Tracheal epithelial cell (primary cell): ENCODE data around the gene SERPINB11. TPM values are rescaled to one million over a fixed set of nuclear protein-coding genes. Genes with fewer than 3 reads are reported as not detected.

Experiments
- total RNA-seq: library from RNA; depleted of rRNA; stranded (reverse); fragments of >200 nt; gene quantifications from 2 replicates; pipeline ENCODE4 v1.2.1, GENCODE V29; 2014

SERPINB11 gene, protein sequence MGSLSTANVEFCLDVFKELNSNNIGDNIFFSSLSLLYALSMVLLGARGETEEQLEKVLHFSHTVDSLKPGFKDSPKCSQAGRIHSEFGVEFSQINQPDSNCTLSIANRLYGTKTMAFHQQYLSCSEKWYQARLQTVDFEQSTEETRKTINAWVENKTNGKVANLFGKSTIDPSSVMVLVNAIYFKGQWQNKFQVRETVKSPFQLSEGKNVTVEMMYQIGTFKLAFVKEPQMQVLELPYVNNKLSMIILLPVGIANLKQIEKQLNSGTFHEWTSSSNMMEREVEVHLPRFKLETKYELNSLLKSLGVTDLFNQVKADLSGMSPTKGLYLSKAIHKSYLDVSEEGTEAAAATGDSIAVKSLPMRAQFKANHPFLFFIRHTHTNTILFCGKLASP
- total RNA-seq: not detected in 2 replicates

DNA sequence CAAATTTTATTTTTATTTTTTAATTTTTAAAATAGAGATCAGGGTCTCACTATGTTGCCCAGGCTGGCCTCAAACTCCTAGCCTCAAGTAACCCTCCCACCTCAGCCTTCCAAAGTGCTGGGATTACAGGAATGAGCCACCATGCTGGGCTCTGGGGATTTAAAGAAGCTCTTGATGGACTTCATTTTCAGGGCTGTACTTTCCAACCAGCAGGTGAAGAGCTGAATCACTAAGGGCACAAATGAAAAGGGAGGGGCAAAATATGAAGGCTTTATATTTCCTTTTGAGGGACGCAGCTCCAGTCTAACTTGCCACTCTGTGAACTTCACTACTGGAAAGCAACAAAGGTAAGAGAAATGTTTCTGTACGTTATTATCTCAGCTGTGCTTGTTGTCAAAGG is at the start of gene SERPINB11:
SERPINB11 (plus strand) TSS at position 301 of the 400 bp plus-strand sequence. CDS start 7,234 bp downstream, outside the sequence.

DNA sequence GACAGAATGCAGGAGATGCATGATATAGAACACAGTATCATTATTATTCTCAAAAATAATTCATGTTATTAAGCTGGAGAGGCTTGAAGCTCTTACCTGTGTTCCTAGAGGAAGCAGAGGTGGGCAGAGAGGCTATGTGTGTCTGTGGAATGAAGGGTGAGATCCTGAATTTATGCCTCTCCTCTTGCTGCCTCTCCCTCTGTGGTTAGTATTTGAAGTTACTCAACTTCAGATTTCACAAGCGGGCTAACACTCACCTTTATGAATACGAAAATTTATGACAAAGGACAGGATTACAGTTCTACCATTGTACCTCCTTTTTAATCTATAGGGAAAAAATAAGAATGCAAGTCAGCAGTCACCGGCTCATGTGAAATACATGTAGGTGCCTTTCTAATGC is 41.0 kb upstream of the SERPINB11 start, which contains the start of gene SERPINB3:
SERPINB3 (minus strand) TSS at position 144 of the 400 bp plus-strand sequence. CDS start 677 bp downstream, outside the sequence.

Other genes with a start within 250 kb of the SERPINB11 start
- 883 and 1,115 TPM in 2 replicates for gene SERPINB5, start 226.0 kb upstream of the SERPINB11 start, total RNA-seq
- gene SERPINB12, start 160.6 kb upstream of the SERPINB11 start, total RNA-seq: 0.43 and 0.48 TPM in 2 replicates
- gene SERPINB13, start 115.6 kb upstream of the SERPINB11 start, total RNA-seq: 9.2 and 20.5 TPM in 2 replicates
- gene SERPINB4, start 58.7 kb upstream of the SERPINB11 start, total RNA-seq: 8.1 and 10.8 TPM in 2 replicates
- 33.7 and 83.3 TPM in 2 replicates for gene SERPINB3, start 41.1 kb upstream of the SERPINB11 start, total RNA-seq
- gene SERPINB7, start 72.5 kb downstream of the SERPINB11 start, total RNA-seq: 35.4 and 53.0 TPM in 2 replicates
- 23.9 and 219 TPM in 2 replicates for gene SERPINB2, start 184.7 kb downstream of the SERPINB11 start, total RNA-seq
- gene SERPINB10, start 205.0 kb downstream of the SERPINB11 start, total RNA-seq: 1.3 and 4.8 TPM in 2 replicates
- gene HMSD, start 246.3 kb downstream of the SERPINB11 start, total RNA-seq: under 0.01 TPM in 1 of 2 replicates, not detected in the other